ENCODE data around the gene PLA2G15. TPM values are rescaled to one million over a fixed set of nuclear protein-coding genes. Genes with fewer than 3 reads are reported as not detected.

Gene PLA2G15
- total and polyA plus RNA-seq, 5 donors from 2014 or later = 7.5 to 10.3 (median 9.4) TPM

GRCh38 chr16:68283801-68284598 is 38.8 kb downstream of the PLA2G15 start:
- DNase-seq = peak in 1 of 3 donors; percentile 54
- Histone ChIP-seq H3K4me1 (ENCODE audit: control insufficient read depth, insufficient read depth, low read length, poor library complexity, severe bottlenecking) (peaks cover 98% of the 10 kb centered on the region), H3K9me3 (ENCODE audit: control insufficient read depth in 2 of 2, low read length in 2 of 2) (no peaks in the 10 kb centered on the region), H3K4me3 (ENCODE audit: low read depth, low read length) (peak overlapping the region; percentile 82), H3K27me3 (ENCODE audit: control insufficient read depth, insufficient read depth, low read length) (no peaks in the 10 kb centered on the region), H3K27ac (ENCODE audit: insufficient read depth, low read length, poor library complexity, severe bottlenecking) (peak overlapping the region; percentile 74), H3K36me3 (ENCODE audit: control insufficient read depth, insufficient read depth, low read length) (peaks cover 21% of the 10 kb centered on the region)
- peak overlapping the region; percentile 77 to 93 (median 86) for H3K4me3 Mint-ChIP-seq
- no peak for ATAC-seq (ENCODE audit: low read depth in 2 of 2)
- no peaks in the 10 kb centered on the region for H3K9me3 Mint-ChIP-seq
- H3K36me3 Mint-ChIP-seq = peaks cover 56% of the 10 kb centered on the region
- peaks cover 28 to 97% (median 75%) of the 10 kb centered on the region in 4 donors for H3K4me1 Mint-ChIP-seq
- no peaks in the 10 kb centered on the region for H3K27me3 Mint-ChIP-seq
- H3K27ac Mint-ChIP-seq = peak overlapping the region; percentile 86 to 92 (median 89)

GRCh38 chr16:68284847-68285246 is 39.7 kb downstream of the PLA2G15 start:
- Mint-ChIP-seq H3K27ac (peak overlapping the region; percentile 86 to 92 (median 89)), H3K36me3 (peaks cover 59% of the 10 kb centered on the region), H3K9me3 (no peaks in the 10 kb centered on the region), H3K4me3 (peak overlapping the region; percentile 77 to 93 (median 86)), H3K4me1 (peaks cover 32 to 97% (median 81%) of the 10 kb centered on the region in 4 donors), H3K27me3 (no peaks in the 10 kb centered on the region)
- Histone ChIP-seq H3K4me1 (ENCODE audit: control insufficient read depth, insufficient read depth, low read length, poor library complexity, severe bottlenecking) (peaks cover 98% of the 10 kb centered on the region), H3K4me3 (ENCODE audit: low read depth, low read length) (peak overlapping the region; percentile 82), H3K9me3 (ENCODE audit: control insufficient read depth in 2 of 2, low read length in 2 of 2) (no peaks in the 10 kb centered on the region), H3K27ac (ENCODE audit: insufficient read depth, low read length, poor library complexity, severe bottlenecking) (peak overlapping the region; percentile 74), H3K27me3 (ENCODE audit: control insufficient read depth, insufficient read depth, low read length) (no peaks in the 10 kb centered on the region), H3K36me3 (ENCODE audit: control insufficient read depth, insufficient read depth, low read length) (peaks cover 21% of the 10 kb centered on the region)
- peak in 1 of 3 donors; percentile 43 for DNase-seq
- peak in 1 of 2 donors; percentile 3 for ATAC-seq (ENCODE audit: low read depth in 2 of 2)

- Mint-ChIP-seq H3K36me3 (peaks cover 60% of the 10 kb centered on the region), H3K27me3 (no peaks in the 10 kb centered on the region), H3K4me3 (peak overlapping the region; percentile 77 to 88 (median 84)), H3K9me3 (no peaks in the 10 kb centered on the region), H3K27ac (peak overlapping the region; percentile 86 to 92 (median 89)), H3K4me1 (peaks cover 32 to 100% (median 83%) of the 10 kb centered on the region in 4 donors)
- peaks cover 26% of the 10 kb centered on the region for H3K36me3 ChIP-seq (ENCODE audit: control insufficient read depth, insufficient read depth, low read length)
- peaks cover 98% of the 10 kb centered on the region for H3K4me1 ChIP-seq (ENCODE audit: control insufficient read depth, insufficient read depth, low read length, poor library complexity, severe bottlenecking)
- peak overlapping the region; percentile 82 for H3K4me3 ChIP-seq (ENCODE audit: low read depth, low read length)
- ATAC-seq (ENCODE audit: low read depth in 2 of 2) (no peak), DNase-seq (no peak)
- no peaks in the 10 kb centered on the region for H3K9me3 ChIP-seq (ENCODE audit: control insufficient read depth in 2 of 2, low read length in 2 of 2)
- peak overlapping the region; percentile 74 for H3K27ac ChIP-seq (ENCODE audit: insufficient read depth, low read length, poor library complexity, severe bottlenecking)
- no peaks in the 10 kb centered on the region for H3K27me3 ChIP-seq (ENCODE audit: control insufficient read depth, insufficient read depth, low read length)
Measured at GRCh38 chr16:68285683-68286082, 40.5 kb downstream of the PLA2G15 start.

- peak in 2 of 3 donors; percentile 60 to 85 for DNase-seq
- Histone ChIP-seq H3K4me1 (ENCODE audit: control insufficient read depth, insufficient read depth, low read length, poor library complexity, severe bottlenecking) (peaks cover 98% of the 10 kb centered on the region), H3K4me3 (ENCODE audit: low read depth, low read length) (peak overlapping the region; percentile 82), H3K36me3 (ENCODE audit: control insufficient read depth, insufficient read depth, low read length) (peaks cover 27% of the 10 kb centered on the region), H3K27ac (ENCODE audit: insufficient read depth, low read length, poor library complexity, severe bottlenecking) (peak overlapping the region; percentile 74), H3K27me3 (ENCODE audit: control insufficient read depth, insufficient read depth, low read length) (no peaks in the 10 kb centered on the region), H3K9me3 (ENCODE audit: control insufficient read depth in 2 of 2, low read length in 2 of 2) (no peaks in the 10 kb centered on the region)
- Mint-ChIP-seq H3K27ac (peak overlapping the region; percentile 86 to 92 (median 89)), H3K27me3 (no peaks in the 10 kb centered on the region), H3K9me3 (no peaks in the 10 kb centered on the region), H3K4me3 (peak overlapping the region; percentile 74 to 88 (median 84)), H3K36me3 (peaks cover 59% of the 10 kb centered on the region), H3K4me1 (peaks cover 28 to 100% (median 83%) of the 10 kb centered on the region in 4 donors)
- ATAC-seq (ENCODE audit: low read depth in 2 of 2) = peak; percentile 58 to 64
Measured at GRCh38 chr16:68286153-68287074, 41.2 kb downstream of the PLA2G15 start.

- Histone ChIP-seq H3K9me3 (ENCODE audit: control insufficient read depth in 2 of 2, low read length in 2 of 2) (no peaks in the 10 kb centered on the region), H3K27ac (ENCODE audit: insufficient read depth, low read length, poor library complexity, severe bottlenecking) (peak overlapping the region; percentile 74), H3K27me3 (ENCODE audit: control insufficient read depth, insufficient read depth, low read length) (no peaks in the 10 kb centered on the region), H3K36me3 (ENCODE audit: control insufficient read depth, insufficient read depth, low read length) (peaks cover 30% of the 10 kb centered on the region), H3K4me1 (ENCODE audit: control insufficient read depth, insufficient read depth, low read length, poor library complexity, severe bottlenecking) (peaks cover 100% of the 10 kb centered on the region), H3K4me3 (ENCODE audit: low read depth, low read length) (peak overlapping the region; percentile 82)
- H3K27ac Mint-ChIP-seq = peak overlapping the region; percentile 86 to 97 (median 92)
- DNase-seq (peak; percentile 22 to 92 (median 69)), ATAC-seq (ENCODE audit: low read depth in 2 of 2) (peak; percentile 64 to 69)
- H3K27me3 Mint-ChIP-seq = no peaks in the 10 kb centered on the region
- peaks cover 55% of the 10 kb centered on the region for H3K36me3 Mint-ChIP-seq
- H3K4me1 Mint-ChIP-seq = peaks cover 31 to 99% (median 80%) of the 10 kb centered on the region in 4 donors
- H3K4me3 Mint-ChIP-seq = peak overlapping the region; percentile 16 to 88 (median 80)
- no peaks in the 10 kb centered on the region for H3K9me3 Mint-ChIP-seq
Measured at GRCh38 chr16:68287276-68288251, 42.4 kb downstream of the PLA2G15 start.

GRCh38 chr16:68288252-68288650 is 43.1 kb downstream of the PLA2G15 start:
- H3K27ac ChIP-seq (ENCODE audit: insufficient read depth, low read length, poor library complexity, severe bottlenecking) = peak overlapping the region; percentile 74
- peaks cover 96% of the 10 kb centered on the region for H3K4me1 ChIP-seq (ENCODE audit: control insufficient read depth, insufficient read depth, low read length, poor library complexity, severe bottlenecking)
- no peaks in the 10 kb centered on the region for H3K9me3 ChIP-seq (ENCODE audit: control insufficient read depth in 2 of 2, low read length in 2 of 2)
- H3K27me3 ChIP-seq (ENCODE audit: control insufficient read depth, insufficient read depth, low read length) = no peaks in the 10 kb centered on the region
- no peaks in the 10 kb centered on the region for H3K9me3 Mint-ChIP-seq
- H3K27ac Mint-ChIP-seq = peak overlapping the region; percentile 86 to 97 (median 92)
- ATAC-seq (ENCODE audit: low read depth in 2 of 2) (no peak), DNase-seq (no peak)
- no peaks in the 10 kb centered on the region for H3K27me3 Mint-ChIP-seq
- peak overlapping the region in 3 of 4 donors; percentile 74 to 88 (median 85) for H3K4me3 Mint-ChIP-seq
- peak overlapping the region; percentile 82 for H3K4me3 ChIP-seq (ENCODE audit: low read depth, low read length)
- H3K36me3 ChIP-seq (ENCODE audit: control insufficient read depth, insufficient read depth, low read length) = peaks cover 37% of the 10 kb centered on the region
- H3K36me3 Mint-ChIP-seq = peaks cover 53% of the 10 kb centered on the region
- peaks cover 31 to 97% (median 77%) of the 10 kb centered on the region in 4 donors for H3K4me1 Mint-ChIP-seq

All from CD4-positive, CD25-positive, alpha-beta regulatory T cell (primary cell).